NCI-H1694 (cell line): ENCODE results near the gene RAP1A.

ENCODE experiments used
- DNase-seq: peaks from one replicate; lab custom pipeline; 2025; lab: John Stamatoyannopoulos, UW

RAP1A gene

DNA sequence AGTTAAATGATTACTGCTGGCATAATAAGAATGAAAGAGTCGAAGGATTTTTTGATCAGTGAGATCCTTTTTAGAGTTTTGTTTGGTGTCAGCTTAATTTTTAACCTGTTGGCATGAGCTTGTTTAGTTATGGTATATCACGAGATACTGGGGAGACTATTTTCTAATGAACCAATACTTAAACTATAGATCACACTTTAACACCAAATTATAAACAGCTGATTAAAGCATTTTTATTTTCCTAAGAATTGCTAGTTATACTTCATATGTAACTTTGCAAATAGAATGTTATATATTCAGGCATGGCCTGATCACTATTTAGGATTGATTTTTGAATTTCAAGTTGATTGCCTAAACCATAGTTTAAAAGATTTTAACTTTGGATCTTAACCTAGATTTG lies 142.1 kb downstream of the RAP1A start:
- no peak for DNase-seq

DNA sequence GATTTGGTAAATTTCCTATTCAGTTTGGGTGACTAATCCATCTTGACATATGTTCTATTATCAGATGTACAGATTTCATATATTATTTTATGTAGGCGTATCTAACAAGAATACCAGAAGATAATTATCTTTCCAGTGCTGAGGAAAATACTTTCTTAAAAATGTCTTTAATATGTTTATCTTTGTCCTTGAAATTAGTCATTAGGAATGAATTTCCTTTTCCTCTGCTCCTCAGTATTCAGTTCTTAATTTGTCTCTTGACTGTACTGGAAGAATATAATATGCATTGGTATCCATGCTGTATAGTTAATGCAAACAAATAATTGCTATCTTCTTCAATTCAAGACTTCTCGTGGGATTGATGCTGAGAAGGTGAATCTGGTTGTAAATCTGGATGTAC lies 142.7 kb downstream of the RAP1A start:
- no peak for DNase-seq
